HepG2 (cell line): ENCODE data around the gene SLC1A6. TPM values are rescaled to one million over a fixed set of nuclear protein-coding genes. Genes with fewer than 3 reads are reported as not detected.

Experiments used
- ATAC-seq: fragments of 200-7000 bp; cut with Tn5 transposase; 3 replicates; pipeline ENCODE4 v1.9.1; 2020; ENCODE audit warnings: mild to moderate bottlenecking, moderate library complexity
- BruUV-seq: library from RNA; stranded (reverse); fragments of 400-500 nt; replicated peaks from 2 replicates; lab custom pipeline; 2021; lab: Mats Ljungman, UMichigan
- CTCF ChIA-PET: fragments of 300-600 bp; formaldehyde crosslinking; extraction: SDS; loops from one replicate; lab custom pipeline; 2021; ENCODE audit warnings: low total read pairs, inconsistent platforms, low intra/inter-chr PET ratio; lab: Yijun Ruan, JAX
- POLR2A ChIA-PET: fragments of 350-600 bp; sonication (Branson Sonifier 250); formaldehyde crosslinking; loops from one replicate; lab custom pipeline; 2020; ENCODE audit warnings: antibody characterized with exemption, inconsistent platforms; lab: Yijun Ruan, JAX
- DNase-seq: peaks from one replicate; pipeline ENCODE4 v3.0.0-alpha.2; 2015; ENCODE audit warnings: low spot score
- FAIRE-seq: peaks from 3 replicates; lab custom pipeline; 2011; peaks lifted over from hg19 to GRCh38; lab: Jason Lieb, UNC
- H2AFZ ChIP-seq: one replicate; pipeline ENCODE4 v1.6.1; 2011; ENCODE audit warnings: low read length, inconsistent platforms
- H3K27ac ChIP-seq: fragments of 300-600 bp; 3 replicates; pipeline ENCODE4 v1.8.0; 2011; ENCODE audit warnings: mixed run types, mild to moderate bottlenecking, mixed read lengths, low read length, inconsistent platforms; ENCODE audit not compliant: insufficient read depth; ENCODE audit errors: extremely low read length
- H3K27me3 ChIP-seq, 2 experiments: fragments of 200-600 bp in 1 of 2; 2 replicates in 1 of 2; 3 replicates in 1 of 2; pipeline versions ENCODE4 v1.6.0 to v1.8.0; 2011; ENCODE audit warnings: low read length in 2 of 2, mild to moderate bottlenecking in 2 of 2, moderate library complexity in 2 of 2, inconsistent platforms in 1 of 2; ENCODE audit not compliant: insufficient read depth in 2 of 2, control insufficient read depth in 1 of 2
- H3K36me3 ChIP-seq, 2 experiments: fragments of 200-600 bp in 1 of 2; replicated peaks in 1 of 2; 2 replicates in 1 of 2; 3 replicates in 1 of 2; pipeline versions ENCODE4 v1.5.1 to v1.8.0; 2011; ENCODE audit warnings: low read length in 2 of 2, inconsistent platforms in 1 of 2; ENCODE audit not compliant: insufficient read depth in 2 of 2, control insufficient read depth in 1 of 2
- H3K4me1 ChIP-seq: 2 replicates; pipeline ENCODE4 v1.5.1; 2012; ENCODE audit warnings: low read length, inconsistent platforms; ENCODE audit not compliant: insufficient read depth
- H3K4me2 ChIP-seq: 2 replicates; pipeline ENCODE4 v1.6.0; 2011; ENCODE audit warnings: low read depth, low read length, inconsistent platforms
- H3K4me3 ChIP-seq, 3 experiments: fragments of 200-600 bp in 1 of 3; sonication (generic), shearing (Covaris generic) in 1 of 3; replicated peaks in 1 of 3; 2 replicates each; pipeline ENCODE4 v1.5.1; 2011 to 2016; ENCODE audit warnings: low read length in 3 of 3, inconsistent platforms in 2 of 3, low read depth in 2 of 3, mild to moderate bottlenecking in 2 of 3, control low read depth in 1 of 3, mixed read lengths in 1 of 3; ENCODE audit not compliant: insufficient read depth in 1 of 3
- H3K79me2 ChIP-seq: one replicate; pipeline ENCODE4 v1.6.1; 2011; ENCODE audit warnings: low read length, inconsistent platforms; ENCODE audit not compliant: insufficient read depth
- H3K9ac ChIP-seq: 2 replicates; pipeline ENCODE4 v1.6.0; 2011; ENCODE audit warnings: mild to moderate bottlenecking, low read depth, low read length, inconsistent platforms; ENCODE audit not compliant: insufficient read depth
- H3K9me3 ChIP-seq: 2 replicates; pipeline ENCODE4 v1.5.1; 2012; ENCODE audit warnings: mild to moderate bottlenecking, low read length
- H4K20me1 ChIP-seq: 2 replicates; pipeline ENCODE4 v1.6.0; 2011; ENCODE audit warnings: inconsistent platforms, mild to moderate bottlenecking, low read length, moderate library complexity; ENCODE audit not compliant: insufficient read depth
- ADNP ChIP-seq: sonication (generic); formaldehyde crosslinking; IDR thresholded peaks from 2 replicates; pipeline ENCODE4 v1.4.0; 2020; ENCODE audit warnings: missing genetic modification reagents
- AGO2 ChIP-seq: fragments of 200-400 bp; formaldehyde crosslinking; optimal IDR thresholded peaks from 2 replicates; pipeline ENCODE3; 2017; ENCODE audit warnings: mild to moderate bottlenecking, low read depth, low read length, moderate library complexity
- EHMT2 ChIP-seq: fragments of 200-600 bp; sonication (generic); IDR thresholded peaks from 2 replicates; pipeline ENCODE4 v1.7.0; 2017; ENCODE audit warnings: antibody characterized with exemption, low read depth, low read length, borderline replicate concordance
- KDM3A ChIP-seq: IDR thresholded peaks from 2 replicates; pipeline ENCODE4 v1.6.1; 2018; ENCODE audit warnings: low read depth, missing compliant biosample characterization
- MIER2 ChIP-seq: IDR thresholded peaks from 2 replicates; pipeline ENCODE4 v1.6.1; 2016; ENCODE audit warnings: missing biosample characterization, missing genetic modification reagents
- MTF2 ChIP-seq: sonication (generic); formaldehyde crosslinking; IDR thresholded peaks from 2 replicates; pipeline ENCODE4 v1.5.0; 2020; ENCODE audit warnings: missing genetic modification reagents, borderline replicate concordance
- SALL1 ChIP-seq: sonication (generic); formaldehyde crosslinking; IDR thresholded peaks from 2 replicates; pipeline ENCODE4 v1.8.0; 2022; ENCODE audit warnings: mild to moderate bottlenecking, missing genetic modification reagents
- ZNF232 ChIP-seq: sonication (generic); formaldehyde crosslinking; IDR thresholded peaks from 2 replicates; pipeline ENCODE4 v1.4.0; 2020; ENCODE audit warnings: missing genetic modification reagents, borderline replicate concordance
- ZSCAN9 ChIP-seq: IDR thresholded peaks from 2 replicates; pipeline ENCODE4 v1.6.1; 2016; ENCODE audit warnings: borderline replicate concordance
- WGBS: methylation state at CpG from one replicate; pipeline ENCODE4 v1.1.6; 2017; ENCODE audit warnings: low lambda C conversion rate; 5-methylcytosine and 5-hydroxymethylcytosine counted together
- in situ Hi-C: cut with HindIII; loops from 2 replicates; pipeline ENCODE4 v1.10.0; 2017; ENCODE audit warnings: low pct_unique_long_range_greater_than_20kb; ENCODE audit not compliant: extremely low pct_ligation_motif_present
- intact Hi-C: fragments of 100-400 bp; cut with micrococcal nuclease; formaldehyde crosslinking; loops from one replicate; pipeline ENCODE4 v1.10.0; 2022; ENCODE audit not compliant: unreplicated experiment
- polyA plus RNA-seq, 8 experiments: library from polyadenylated mRNA; depleted of rRNA in 3 of 8; stranded (reverse) in 7 of 8; unstranded in 1 of 8; fragments of >200 nt; fragmentation: Illumina TruSeq in 4 of 8; extraction: Trizol in 4 of 8; gene quantifications; 2 replicates each; pipeline versions ENCODE4 v1.2.1 to v1.2.3, GENCODE V29; 2011 to 2016; ENCODE audit warnings: low read depth in 4 of 8, missing spikeins in 1 of 8, mixed read lengths in 1 of 8; ENCODE audit not compliant: insufficient read depth in 1 of 8
- total RNA-seq, 5 experiments: library from RNA; depleted of rRNA; stranded (reverse); fragments of >200 nt; fragmentation: Illumina TruSeq; extraction: Trizol; gene quantifications; 2 replicates each; pipeline ENCODE4 v1.2.3, GENCODE V29; 2016; ENCODE audit warnings: low read depth in 1 of 5
- TF ChIP-seq, protein P1 (sequence below): sonication (generic); formaldehyde crosslinking; conservative IDR thresholded peaks from 2 replicates; pipeline ENCODE4 v1.4.0; 2020; ENCODE audit warnings: missing genetic modification reagents
- TF ChIP-seq, protein P2 (sequence below): sonication (generic); formaldehyde crosslinking; IDR thresholded peaks from 2 replicates; pipeline ENCODE4 v1.4.0; 2020; ENCODE audit warnings: missing genetic modification reagents, mild to moderate bottlenecking, borderline replicate concordance
- TF ChIP-seq, protein P3 (sequence below): sonication (generic); IDR thresholded peaks from 2 replicates; pipeline ENCODE4 v1.6.1; 2016; ENCODE audit warnings: low read depth, borderline replicate concordance
- TF ChIP-seq, protein P4 (sequence below): sonication (generic); formaldehyde crosslinking; IDR thresholded peaks from 2 replicates; pipeline ENCODE4 v1.4.0; 2020; ENCODE audit warnings: missing genetic modification reagents
- TF ChIP-seq, protein P5 (sequence below), 2 experiments: IDR thresholded peaks; 2 replicates each; pipeline ENCODE4 v1.6.1; 2011 to 2012; ENCODE audit warnings: low read length in 2 of 2, borderline replicate concordance in 1 of 2, low read depth in 1 of 2, mild to moderate bottlenecking in 1 of 2, moderate library complexity in 1 of 2

Gene SLC1A6
- total and polyA plus RNA-seq, 2 of the 13 experiments (the other 11 are each of a cell fraction or from before 2014, with no cell fraction given): not detected

DNA sequence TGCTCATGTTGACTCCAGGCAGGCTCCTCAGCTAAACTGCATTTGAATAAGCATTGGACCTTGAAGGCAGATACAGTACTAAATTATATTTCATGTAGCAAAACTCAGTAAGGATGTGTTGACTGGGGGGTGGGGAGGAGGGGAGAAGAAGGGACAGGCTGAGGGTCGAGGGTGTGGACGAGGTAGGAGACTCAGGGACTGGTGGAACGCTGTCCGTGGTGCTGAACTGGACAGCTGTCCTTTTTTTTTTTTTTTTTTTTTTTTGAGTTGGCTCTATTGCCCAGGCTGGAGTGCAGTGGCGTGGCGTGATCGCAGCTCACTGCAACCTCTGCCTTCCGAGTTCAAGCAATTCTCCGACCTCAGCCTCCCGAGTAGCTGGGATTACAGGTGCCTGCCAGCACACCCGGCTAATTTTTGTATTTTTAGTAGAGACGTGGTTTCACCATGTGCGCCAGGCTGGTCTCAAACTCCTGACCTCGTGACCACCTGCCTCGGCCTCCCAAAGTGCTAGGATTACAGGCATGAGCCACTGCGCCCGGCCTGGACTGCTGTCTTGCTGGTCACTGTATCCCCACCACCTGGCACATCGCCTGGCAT lies 36.4 kb upstream of the SLC1A6 start:
- peak; percentile 47; the same call in 1 of the 2 replicates for TF ChIP-seq ZNF232 (CRISPR knock-in tag)
- TF ChIP-seq ADNP: no peak
- TF ChIP-seq, protein P1, sequence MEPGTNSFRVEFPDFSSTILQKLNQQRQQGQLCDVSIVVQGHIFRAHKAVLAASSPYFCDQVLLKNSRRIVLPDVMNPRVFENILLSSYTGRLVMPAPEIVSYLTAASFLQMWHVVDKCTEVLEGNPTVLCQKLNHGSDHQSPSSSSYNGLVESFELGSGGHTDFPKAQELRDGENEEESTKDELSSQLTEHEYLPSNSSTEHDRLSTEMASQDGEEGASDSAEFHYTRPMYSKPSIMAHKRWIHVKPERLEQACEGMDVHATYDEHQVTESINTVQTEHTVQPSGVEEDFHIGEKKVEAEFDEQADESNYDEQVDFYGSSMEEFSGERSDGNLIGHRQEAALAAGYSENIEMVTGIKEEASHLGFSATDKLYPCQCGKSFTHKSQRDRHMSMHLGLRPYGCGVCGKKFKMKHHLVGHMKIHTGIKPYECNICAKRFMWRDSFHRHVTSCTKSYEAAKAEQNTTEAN (CRISPR knock-in tag): 0 out of 2 replicates have a peak, but pooled peaks have one; percentile 21
- peak; percentile 94 for TF ChIP-seq EHMT2
- TF ChIP-seq MTF2: no peak
- TF ChIP-seq MIER2: peak; percentile 94
- TF ChIP-seq AGO2: no peak
- TF ChIP-seq, protein P2, sequence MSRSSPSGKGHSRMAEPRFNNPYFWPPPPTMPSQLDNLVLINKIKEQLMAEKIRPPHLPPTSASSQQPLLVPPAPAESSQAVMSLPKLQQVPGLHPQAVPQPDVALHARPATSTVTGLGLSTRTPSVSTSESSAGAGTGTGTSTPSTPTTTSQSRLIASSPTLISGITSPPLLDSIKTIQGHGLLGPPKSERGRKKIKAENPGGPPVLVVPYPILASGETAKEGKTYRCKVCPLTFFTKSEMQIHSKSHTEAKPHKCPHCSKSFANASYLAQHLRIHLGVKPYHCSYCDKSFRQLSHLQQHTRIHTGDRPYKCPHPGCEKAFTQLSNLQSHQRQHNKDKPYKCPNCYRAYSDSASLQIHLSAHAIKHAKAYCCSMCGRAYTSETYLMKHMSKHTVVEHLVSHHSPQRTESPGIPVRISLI (CRISPR knock-in tag): peak; percentile 87
- peak; percentile 24; the same call in 1 of the 2 replicates for TF ChIP-seq SALL1 (CRISPR knock-in tag)
- 0 out of 2 replicates have a peak, but pooled peaks have one; percentile 32 for TF ChIP-seq ZSCAN9
- TF ChIP-seq, protein P3, sequence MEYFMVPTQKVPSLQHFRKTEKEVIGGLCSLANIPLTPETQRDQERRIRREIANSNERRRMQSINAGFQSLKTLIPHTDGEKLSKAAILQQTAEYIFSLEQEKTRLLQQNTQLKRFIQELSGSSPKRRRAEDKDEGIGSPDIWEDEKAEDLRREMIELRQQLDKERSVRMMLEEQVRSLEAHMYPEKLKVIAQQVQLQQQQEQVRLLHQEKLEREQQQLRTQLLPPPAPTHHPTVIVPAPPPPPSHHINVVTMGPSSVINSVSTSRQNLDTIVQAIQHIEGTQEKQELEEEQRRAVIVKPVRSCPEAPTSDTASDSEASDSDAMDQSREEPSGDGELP: peak; percentile 40; the same call in 1 of the 2 replicates
- no peak for TF ChIP-seq KDM3A
- TF ChIP-seq, protein P4, sequence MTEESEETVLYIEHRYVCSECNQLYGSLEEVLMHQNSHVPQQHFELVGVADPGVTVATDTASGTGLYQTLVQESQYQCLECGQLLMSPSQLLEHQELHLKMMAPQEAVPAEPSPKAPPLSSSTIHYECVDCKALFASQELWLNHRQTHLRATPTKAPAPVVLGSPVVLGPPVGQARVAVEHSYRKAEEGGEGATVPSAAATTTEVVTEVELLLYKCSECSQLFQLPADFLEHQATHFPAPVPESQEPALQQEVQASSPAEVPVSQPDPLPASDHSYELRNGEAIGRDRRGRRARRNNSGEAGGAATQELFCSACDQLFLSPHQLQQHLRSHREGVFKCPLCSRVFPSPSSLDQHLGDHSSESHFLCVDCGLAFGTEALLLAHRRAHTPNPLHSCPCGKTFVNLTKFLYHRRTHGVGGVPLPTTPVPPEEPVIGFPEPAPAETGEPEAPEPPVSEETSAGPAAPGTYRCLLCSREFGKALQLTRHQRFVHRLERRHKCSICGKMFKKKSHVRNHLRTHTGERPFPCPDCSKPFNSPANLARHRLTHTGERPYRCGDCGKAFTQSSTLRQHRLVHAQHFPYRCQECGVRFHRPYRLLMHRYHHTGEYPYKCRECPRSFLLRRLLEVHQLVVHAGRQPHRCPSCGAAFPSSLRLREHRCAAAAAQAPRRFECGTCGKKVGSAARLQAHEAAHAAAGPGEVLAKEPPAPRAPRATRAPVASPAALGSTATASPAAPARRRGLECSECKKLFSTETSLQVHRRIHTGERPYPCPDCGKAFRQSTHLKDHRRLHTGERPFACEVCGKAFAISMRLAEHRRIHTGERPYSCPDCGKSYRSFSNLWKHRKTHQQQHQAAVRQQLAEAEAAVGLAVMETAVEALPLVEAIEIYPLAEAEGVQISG: 0 out of 2 replicates have a peak, but pooled peaks have one; percentile 23
- TF ChIP-seq, protein P5, sequence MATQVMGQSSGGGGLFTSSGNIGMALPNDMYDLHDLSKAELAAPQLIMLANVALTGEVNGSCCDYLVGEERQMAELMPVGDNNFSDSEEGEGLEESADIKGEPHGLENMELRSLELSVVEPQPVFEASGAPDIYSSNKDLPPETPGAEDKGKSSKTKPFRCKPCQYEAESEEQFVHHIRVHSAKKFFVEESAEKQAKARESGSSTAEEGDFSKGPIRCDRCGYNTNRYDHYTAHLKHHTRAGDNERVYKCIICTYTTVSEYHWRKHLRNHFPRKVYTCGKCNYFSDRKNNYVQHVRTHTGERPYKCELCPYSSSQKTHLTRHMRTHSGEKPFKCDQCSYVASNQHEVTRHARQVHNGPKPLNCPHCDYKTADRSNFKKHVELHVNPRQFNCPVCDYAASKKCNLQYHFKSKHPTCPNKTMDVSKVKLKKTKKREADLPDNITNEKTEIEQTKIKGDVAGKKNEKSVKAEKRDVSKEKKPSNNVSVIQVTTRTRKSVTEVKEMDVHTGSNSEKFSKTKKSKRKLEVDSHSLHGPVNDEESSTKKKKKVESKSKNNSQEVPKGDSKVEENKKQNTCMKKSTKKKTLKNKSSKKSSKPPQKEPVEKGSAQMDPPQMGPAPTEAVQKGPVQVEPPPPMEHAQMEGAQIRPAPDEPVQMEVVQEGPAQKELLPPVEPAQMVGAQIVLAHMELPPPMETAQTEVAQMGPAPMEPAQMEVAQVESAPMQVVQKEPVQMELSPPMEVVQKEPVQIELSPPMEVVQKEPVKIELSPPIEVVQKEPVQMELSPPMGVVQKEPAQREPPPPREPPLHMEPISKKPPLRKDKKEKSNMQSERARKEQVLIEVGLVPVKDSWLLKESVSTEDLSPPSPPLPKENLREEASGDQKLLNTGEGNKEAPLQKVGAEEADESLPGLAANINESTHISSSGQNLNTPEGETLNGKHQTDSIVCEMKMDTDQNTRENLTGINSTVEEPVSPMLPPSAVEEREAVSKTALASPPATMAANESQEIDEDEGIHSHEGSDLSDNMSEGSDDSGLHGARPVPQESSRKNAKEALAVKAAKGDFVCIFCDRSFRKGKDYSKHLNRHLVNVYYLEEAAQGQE (IDR thresholded peaks at IDR 0.05; ENCODE audit: borderline replicate concordance in 1 of 2, low read depth in 1 of 2, low read length in 2 of 2): peak; percentile 64 to 96
- Histone ChIP-seq H2AFZ (no peak overlapping the region), H3K36me3 (no peaks in the 10 kb centered on the region), H3K4me2 (no peak overlapping the region), H4K20me1 (no peaks in the 10 kb centered on the region), H3K9me3 (no peaks in the 10 kb centered on the region), H3K4me3 (no peak overlapping the region), H3K27ac (no peak overlapping the region), H3K27me3 (no peaks in the 10 kb centered on the region), H3K9ac (no peak overlapping the region), H3K4me1 (no peaks in the 10 kb centered on the region), H3K79me2 (no peaks in the 10 kb centered on the region)
- ChIA-PET POLR2A (no interaction called here), CTCF (no interaction called here)
- intact Hi-C loops: no loop called here
- BruUV-seq: no TSS peak
- WGBS: 19% methylated on average over 18 of the region's 18 CpGs
- ATAC-seq: no peak
- peak; percentile 14 for DNase-seq
- in situ Hi-C loops: no loop called here
- no peak for FAIRE-seq
